Measurements from ENCODE around the gene SAXO2.

DNA sequence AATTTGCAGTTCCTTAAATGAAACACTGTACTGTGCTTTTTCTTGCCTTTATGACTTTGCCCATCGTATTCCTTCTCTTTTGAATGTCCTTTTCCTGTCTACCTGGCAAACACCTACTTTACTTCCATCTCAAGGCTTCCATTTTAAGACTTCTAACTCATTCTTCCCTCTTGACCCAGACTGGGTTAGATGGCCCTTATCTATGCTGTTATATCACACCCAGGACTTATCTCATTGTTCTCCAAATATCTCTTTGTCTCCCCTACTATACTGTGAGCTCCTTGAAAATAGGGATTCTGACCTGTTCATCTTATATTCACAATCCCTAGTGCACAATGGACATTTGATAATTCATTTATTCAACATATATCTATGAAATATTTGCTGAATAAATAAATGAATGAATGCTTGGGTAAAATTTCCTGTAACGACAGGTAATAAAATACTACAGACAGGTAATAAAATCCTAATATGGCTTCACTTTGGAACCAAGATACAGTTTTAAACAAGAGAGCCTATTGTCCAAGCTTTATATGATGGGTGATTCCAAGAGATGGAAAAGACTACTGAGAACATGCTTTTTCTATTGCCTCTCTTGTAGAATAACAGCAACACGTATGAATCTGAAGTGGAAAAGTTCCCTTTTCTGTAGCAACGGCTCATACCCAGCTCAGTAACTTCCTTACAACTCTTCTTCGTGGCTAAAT, 22.8 kb upstream of the SAXO2 start:
- TF ChIP-seq, protein P1, sequence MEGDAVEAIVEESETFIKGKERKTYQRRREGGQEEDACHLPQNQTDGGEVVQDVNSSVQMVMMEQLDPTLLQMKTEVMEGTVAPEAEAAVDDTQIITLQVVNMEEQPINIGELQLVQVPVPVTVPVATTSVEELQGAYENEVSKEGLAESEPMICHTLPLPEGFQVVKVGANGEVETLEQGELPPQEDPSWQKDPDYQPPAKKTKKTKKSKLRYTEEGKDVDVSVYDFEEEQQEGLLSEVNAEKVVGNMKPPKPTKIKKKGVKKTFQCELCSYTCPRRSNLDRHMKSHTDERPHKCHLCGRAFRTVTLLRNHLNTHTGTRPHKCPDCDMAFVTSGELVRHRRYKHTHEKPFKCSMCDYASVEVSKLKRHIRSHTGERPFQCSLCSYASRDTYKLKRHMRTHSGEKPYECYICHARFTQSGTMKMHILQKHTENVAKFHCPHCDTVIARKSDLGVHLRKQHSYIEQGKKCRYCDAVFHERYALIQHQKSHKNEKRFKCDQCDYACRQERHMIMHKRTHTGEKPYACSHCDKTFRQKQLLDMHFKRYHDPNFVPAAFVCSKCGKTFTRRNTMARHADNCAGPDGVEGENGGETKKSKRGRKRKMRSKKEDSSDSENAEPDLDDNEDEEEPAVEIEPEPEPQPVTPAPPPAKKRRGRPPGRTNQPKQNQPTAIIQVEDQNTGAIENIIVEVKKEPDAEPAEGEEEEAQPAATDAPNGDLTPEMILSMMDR (IDR thresholded peaks at IDR 0.05): no peak
- TF ChIP-seq POLR2A (IDR thresholded peaks at IDR 0.05) (no peak), EP300 (IDR thresholded peaks at IDR 0.05) (no peak)

All from gastroesophageal sphincter (tissue), 3 donors.